K562 (cell line): ENCODE measurements around the gene SMNDC1. TPM values are rescaled to one million over a fixed set of nuclear protein-coding genes. Genes with fewer than 3 reads are reported as not detected.

Experiments used
- ATF1 ChIP-seq, 2 experiments: fragments of 450-650 bp in 1 of 2; IDR thresholded peaks; 2 replicates each; pipeline ENCODE4 v1.6.1; 2016; ENCODE audit warnings: missing compliant biosample characterization in 1 of 2, missing genetic modification characterization in 1 of 2
- SMARCA5 ChIP-seq: fragments of 450-650 bp; IDR thresholded peaks from 2 replicates; pipeline ENCODE4 v1.6.1; 2016
- SP1 ChIP-seq: sonication (generic); formaldehyde crosslinking; IDR thresholded peaks from 2 replicates; pipeline ENCODE4 v1.8.1; 2022; ENCODE audit warnings: mild to moderate bottlenecking, missing genetic modification reagents
- TAF1 ChIP-seq: IDR thresholded peaks from 2 replicates; pipeline ENCODE4 v1.6.1; 2011; ENCODE audit warnings: mild to moderate bottlenecking, low read length, moderate library complexity; ENCODE audit not compliant: insufficient read depth, control insufficient read depth, severe bottlenecking; ENCODE audit errors: extremely low read depth
- WHSC1 ChIP-seq: IDR thresholded peaks from one replicate; pipeline ENCODE4 v1.6.1; 2012; ENCODE audit warnings: low read length, control low read depth, inconsistent platforms
- ZFX ChIP-seq: sonication (generic); formaldehyde crosslinking; IDR thresholded peaks from 2 replicates; pipeline ENCODE4 v1.8.0; 2022; ENCODE audit warnings: mild to moderate bottlenecking, missing genetic modification reagents, moderate library complexity
- ZNF644 ChIP-seq: fragments of 200-800 bp; sonication (Bioruptor generic); IDR thresholded peaks from 2 replicates; pipeline ENCODE4 v1.6.1; 2016; ENCODE audit warnings: low read depth, missing genetic modification characterization, missing compliant biosample characterization
- polyA plus RNA-seq, 8 experiments: library from polyadenylated mRNA; depleted of rRNA in 4 of 8; stranded (reverse) in 5 of 8; unstranded in 3 of 8; fragments of >200 nt; fragmentation: Nextera tagmentation in 2 of 8; fragmentation: Illumina TruSeq in 1 of 8; extraction: Ambion mirVana in 2 of 8; extraction: Trizol in 1 of 8; gene quantifications; 2 replicates each; pipeline versions ENCODE4 v1.2.1 to v1.2.3, GENCODE V29; 2011 to 2014; ENCODE audit warnings: inconsistent platforms in 1 of 8, missing spikeins in 1 of 8
- total RNA-seq, 7 experiments: library from RNA; depleted of rRNA in 6 of 7; stranded (reverse); fragments of >200 nt in 6 of 7; fragmentation: Illumina TruSeq in 2 of 7; extraction: Trizol in 2 of 7; gene quantifications; 2 replicates each; pipeline versions ENCODE4 v1.2.1 to v1.2.3, GENCODE V29; 2011 to 2021; ENCODE audit warnings: low replicate concordance in 1 of 7
- TF ChIP-seq, protein P1 (sequence below): sonication (generic); formaldehyde crosslinking; IDR thresholded peaks from 2 replicates; pipeline ENCODE4 v1.8.1; 2023; ENCODE audit warnings: missing genetic modification reagents, mild to moderate bottlenecking, borderline replicate concordance
- TF ChIP-seq, protein P2 (sequence below): fragments of 450-650 bp; formaldehyde crosslinking; IDR thresholded peaks from 2 replicates; pipeline ENCODE4 v1.4.0; 2020; ENCODE audit warnings: mild to moderate bottlenecking
- TF ChIP-seq, protein P3 (sequence below): fragments of 450-650 bp; formaldehyde crosslinking; IDR thresholded peaks from 2 replicates; pipeline ENCODE4 v1.4.0; 2020; ENCODE audit warnings: mild to moderate bottlenecking, moderate library complexity

The SMNDC1 gene
- total and polyA plus RNA-seq, 9 of the 15 experiments (the other 6 are each of a cell fraction or from before 2014, with no cell fraction given): 6.8 to 35.8 (median 12.3) TPM

DNA sequence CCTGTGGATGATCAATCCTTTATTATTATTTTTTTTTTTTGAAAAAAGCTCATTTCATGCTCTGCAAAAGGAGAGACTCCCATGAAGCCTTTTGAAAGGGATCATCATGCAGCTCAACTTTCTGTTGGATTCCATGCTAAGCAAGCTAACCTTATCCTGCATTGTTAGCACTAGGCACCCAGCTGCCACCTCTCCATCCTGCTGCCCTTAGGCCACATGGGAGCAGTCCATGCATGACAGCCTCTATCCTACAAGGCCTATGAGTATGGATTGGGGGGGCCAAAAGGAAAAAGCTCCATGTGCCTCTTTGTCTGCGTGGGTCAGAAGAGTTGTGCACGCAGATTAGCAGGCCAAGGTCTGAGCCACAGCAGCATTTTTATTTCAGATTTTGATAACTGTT, 19.2 kb downstream of the SMNDC1 start (continued):
- TF ChIP-seq, protein P1, sequence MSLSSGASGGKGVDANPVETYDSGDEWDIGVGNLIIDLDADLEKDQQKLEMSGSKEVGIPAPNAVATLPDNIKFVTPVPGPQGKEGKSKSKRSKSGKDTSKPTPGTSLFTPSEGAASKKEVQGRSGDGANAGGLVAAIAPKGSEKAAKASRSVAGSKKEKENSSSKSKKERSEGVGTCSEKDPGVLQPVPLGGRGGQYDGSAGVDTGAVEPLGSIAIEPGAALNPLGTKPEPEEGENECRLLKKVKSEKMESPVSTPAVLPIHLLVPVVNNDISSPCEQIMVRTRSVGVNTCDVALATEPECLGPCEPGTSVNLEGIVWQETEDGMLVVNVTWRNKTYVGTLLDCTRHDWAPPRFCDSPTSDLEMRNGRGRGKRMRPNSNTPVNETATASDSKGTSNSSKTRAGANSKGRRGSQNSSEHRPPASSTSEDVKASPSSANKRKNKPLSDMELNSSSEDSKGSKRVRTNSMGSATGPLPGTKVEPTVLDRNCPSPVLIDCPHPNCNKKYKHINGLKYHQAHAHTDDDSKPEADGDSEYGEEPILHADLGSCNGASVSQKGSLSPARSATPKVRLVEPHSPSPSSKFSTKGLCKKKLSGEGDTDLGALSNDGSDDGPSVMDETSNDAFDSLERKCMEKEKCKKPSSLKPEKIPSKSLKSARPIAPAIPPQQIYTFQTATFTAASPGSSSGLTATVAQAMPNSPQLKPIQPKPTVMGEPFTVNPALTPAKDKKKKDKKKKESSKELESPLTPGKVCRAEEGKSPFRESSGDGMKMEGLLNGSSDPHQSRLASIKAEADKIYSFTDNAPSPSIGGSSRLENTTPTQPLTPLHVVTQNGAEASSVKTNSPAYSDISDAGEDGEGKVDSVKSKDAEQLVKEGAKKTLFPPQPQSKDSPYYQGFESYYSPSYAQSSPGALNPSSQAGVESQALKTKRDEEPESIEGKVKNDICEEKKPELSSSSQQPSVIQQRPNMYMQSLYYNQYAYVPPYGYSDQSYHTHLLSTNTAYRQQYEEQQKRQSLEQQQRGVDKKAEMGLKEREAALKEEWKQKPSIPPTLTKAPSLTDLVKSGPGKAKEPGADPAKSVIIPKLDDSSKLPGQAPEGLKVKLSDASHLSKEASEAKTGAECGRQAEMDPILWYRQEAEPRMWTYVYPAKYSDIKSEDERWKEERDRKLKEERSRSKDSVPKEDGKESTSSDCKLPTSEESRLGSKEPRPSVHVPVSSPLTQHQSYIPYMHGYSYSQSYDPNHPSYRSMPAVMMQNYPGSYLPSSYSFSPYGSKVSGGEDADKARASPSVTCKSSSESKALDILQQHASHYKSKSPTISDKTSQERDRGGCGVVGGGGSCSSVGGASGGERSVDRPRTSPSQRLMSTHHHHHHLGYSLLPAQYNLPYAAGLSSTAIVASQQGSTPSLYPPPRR (CRISPR knock-in tag): no peak
- TF ChIP-seq ZFX (CRISPR knock-in tag) (no peak), TAF1 (no peak), ATF1 (CRISPR knock-in tag; IDR thresholded peaks at IDR 0.05) (no peak), ATF1 (tag; IDR thresholded peaks at IDR 0.05) (no peak), ZNF644 (no peak), SP1 (no peak), SMARCA5 (no peak), WHSC1 (no peak)
- TF ChIP-seq, protein P2, sequence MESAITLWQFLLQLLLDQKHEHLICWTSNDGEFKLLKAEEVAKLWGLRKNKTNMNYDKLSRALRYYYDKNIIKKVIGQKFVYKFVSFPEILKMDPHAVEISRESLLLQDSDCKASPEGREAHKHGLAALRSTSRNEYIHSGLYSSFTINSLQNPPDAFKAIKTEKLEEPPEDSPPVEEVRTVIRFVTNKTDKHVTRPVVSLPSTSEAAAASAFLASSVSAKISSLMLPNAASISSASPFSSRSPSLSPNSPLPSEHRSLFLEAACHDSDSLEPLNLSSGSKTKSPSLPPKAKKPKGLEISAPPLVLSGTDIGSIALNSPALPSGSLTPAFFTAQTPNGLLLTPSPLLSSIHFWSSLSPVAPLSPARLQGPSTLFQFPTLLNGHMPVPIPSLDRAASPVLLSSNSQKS (CRISPR knock-in tag): no peak
- TF ChIP-seq, protein P3, sequence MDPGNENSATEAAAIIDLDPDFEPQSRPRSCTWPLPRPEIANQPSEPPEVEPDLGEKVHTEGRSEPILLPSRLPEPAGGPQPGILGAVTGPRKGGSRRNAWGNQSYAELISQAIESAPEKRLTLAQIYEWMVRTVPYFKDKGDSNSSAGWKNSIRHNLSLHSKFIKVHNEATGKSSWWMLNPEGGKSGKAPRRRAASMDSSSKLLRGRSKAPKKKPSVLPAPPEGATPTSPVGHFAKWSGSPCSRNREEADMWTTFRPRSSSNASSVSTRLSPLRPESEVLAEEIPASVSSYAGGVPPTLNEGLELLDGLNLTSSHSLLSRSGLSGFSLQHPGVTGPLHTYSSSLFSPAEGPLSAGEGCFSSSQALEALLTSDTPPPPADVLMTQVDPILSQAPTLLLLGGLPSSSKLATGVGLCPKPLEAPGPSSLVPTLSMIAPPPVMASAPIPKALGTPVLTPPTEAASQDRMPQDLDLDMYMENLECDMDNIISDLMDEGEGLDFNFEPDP: no peak
